SKM-1 (cell line): ENCODE data around the gene PLS1.
"Not testable (repeated sequence)": the region's sequence is repeated elsewhere in the genome, so short reads cannot be mapped to it uniquely, and the experiment has no call there.

Experiments
- DNase-seq: peaks from one replicate; lab custom pipeline; 2025; ENCODE audit not compliant: unreplicated experiment; lab: John Stamatoyannopoulos, UW

PLS1 gene

GRCh38 chr3:142595951-142596725 lies at the start of gene PLS1:
Gene PLS1 (plus strand): TSS chr3:142596393. CDS start chr3:142664238, 67,845 bp downstream.
- peak; percentile 85 for DNase-seq

GRCh38 chr3:142549986-142550385 lies 46.2 kb upstream of the PLS1 start:
- no peak for DNase-seq

GRCh38 chr3:142552579-142552978 lies 43.6 kb upstream of the PLS1 start:
- not testable (repeated sequence) for DNase-seq

GRCh38 chr3:142553741-142554140 lies 42.5 kb upstream of the PLS1 start:
- DNase-seq = no peak

GRCh38 chr3:142560118-142560517 lies 36.1 kb upstream of the PLS1 start:
- DNase-seq = no peak

GRCh38 chr3:142563496-142563997 lies 32.6 kb upstream of the PLS1 start:
- no peak for DNase-seq

GRCh38 chr3:142566096-142566495 lies 30.1 kb upstream of the PLS1 start:
- DNase-seq = no peak

GRCh38 chr3:142568393-142569017 lies 27.7 kb upstream of the PLS1 start:
- no peak for DNase-seq

GRCh38 chr3:142569422-142569821 lies 26.8 kb upstream of the PLS1 start:
- DNase-seq = not testable (repeated sequence)

- not testable (repeated sequence) for DNase-seq
Measured at GRCh38 chr3:142574223-142574622, 22.0 kb upstream of the PLS1 start.

- DNase-seq = no peak
Measured at GRCh38 chr3:142574665-142575064, 21.5 kb upstream of the PLS1 start.

- no peak for DNase-seq
Measured at GRCh38 chr3:142576792-142577191, 19.4 kb upstream of the PLS1 start.

- DNase-seq = no peak
Measured at GRCh38 chr3:142577696-142578328, 18.4 kb upstream of the PLS1 start.

- peak; percentile 86 for DNase-seq
Measured at GRCh38 chr3:142578329-142579223, 17.6 kb upstream of the PLS1 start, which contains the start of gene ATR. Gene ATR (minus strand): TSS chr3:142578733. CDS start chr3:142578704, 29 bp downstream.

- no peak for DNase-seq
Measured at GRCh38 chr3:142580061-142580423, 16.2 kb upstream of the PLS1 start.

GRCh38 chr3:142581070-142581469 lies 15.1 kb upstream of the PLS1 start:
- not testable (repeated sequence) for DNase-seq

GRCh38 chr3:142586803-142587406 lies 9.3 kb upstream of the PLS1 start:
- DNase-seq = no peak

GRCh38 chr3:142588703-142589102 lies 7.5 kb upstream of the PLS1 start:
- no peak for DNase-seq

- not testable (repeated sequence) for DNase-seq
Measured at GRCh38 chr3:142592268-142592667, 3.9 kb upstream of the PLS1 start.

GRCh38 chr3:142595141-142595540 lies 1.1 kb upstream of the PLS1 start:
- DNase-seq = no peak
